Ramos (cell line): ENCODE results near the gene SGPL1.

ENCODE experiments used
- in situ Hi-C: fragments of 300-500 bp; cut with MboI; formaldehyde crosslinking; loops from one replicate; pipeline ENCODE4 v1.14.3; 2022; ENCODE audit warnings: low sequenced_read_pairs; ENCODE audit not compliant: unreplicated experiment

Gene SGPL1

DNA sequence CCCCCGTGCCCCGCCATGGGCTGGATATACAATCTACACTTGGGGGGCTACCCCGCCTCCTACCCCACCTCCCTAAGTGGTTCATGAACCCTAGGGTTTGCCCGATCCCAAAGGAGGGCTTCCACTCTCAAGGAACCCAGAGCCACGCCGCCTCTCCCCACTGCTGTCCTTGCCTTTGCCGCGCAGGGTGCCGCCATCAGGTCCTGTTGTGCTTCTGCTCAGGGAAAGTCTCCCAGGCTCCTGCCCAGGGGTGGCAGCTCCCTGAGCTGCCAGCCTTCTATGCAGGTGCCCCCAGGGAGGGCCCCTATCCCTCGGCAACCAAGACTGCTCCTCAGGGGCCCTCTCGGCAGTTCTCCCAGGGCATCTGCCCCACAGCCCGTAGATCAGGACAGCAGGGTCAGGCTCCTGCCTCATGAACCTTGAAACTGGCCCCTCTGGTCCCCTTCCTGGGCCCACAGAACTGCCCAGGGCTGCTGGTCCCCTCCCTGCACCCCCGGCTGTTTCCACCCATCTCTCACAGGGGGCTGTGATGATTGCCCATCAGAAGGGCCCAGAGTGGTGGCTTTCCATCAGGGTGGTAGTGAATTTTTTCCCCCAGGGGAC, 85.6 kb downstream of the SGPL1 start:
- in situ Hi-C loops: no loop called here

DNA sequence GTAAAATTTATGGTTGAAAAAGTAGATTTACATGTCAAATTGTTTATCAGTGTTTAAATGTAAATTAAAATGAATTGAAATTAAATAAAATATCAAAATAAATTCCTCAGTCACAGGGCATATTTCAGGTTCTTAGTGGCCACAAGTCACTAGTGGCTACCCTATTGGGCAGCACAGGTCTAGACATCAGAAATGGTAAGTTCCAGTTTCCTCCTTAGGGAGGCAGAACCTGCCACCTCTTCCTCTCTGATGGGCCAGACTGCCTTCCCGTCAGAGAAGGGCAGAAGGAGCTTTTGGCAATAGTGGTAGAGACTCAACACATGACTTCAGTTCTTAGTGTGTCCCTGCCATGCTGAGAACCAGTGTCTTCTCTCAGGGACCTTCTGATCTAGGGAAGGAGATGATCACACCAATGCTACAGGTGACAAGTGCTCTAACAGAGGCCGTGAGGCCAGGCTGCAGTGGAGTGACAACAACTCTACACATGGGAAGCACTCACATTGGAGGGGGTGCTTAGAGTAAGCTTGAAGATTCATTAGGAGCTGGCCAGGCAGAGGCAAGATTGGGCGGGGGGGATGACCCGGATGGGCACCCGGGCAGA, 87.0 kb downstream of the SGPL1 start:
- in situ Hi-C loops: no loop called here

DNA sequence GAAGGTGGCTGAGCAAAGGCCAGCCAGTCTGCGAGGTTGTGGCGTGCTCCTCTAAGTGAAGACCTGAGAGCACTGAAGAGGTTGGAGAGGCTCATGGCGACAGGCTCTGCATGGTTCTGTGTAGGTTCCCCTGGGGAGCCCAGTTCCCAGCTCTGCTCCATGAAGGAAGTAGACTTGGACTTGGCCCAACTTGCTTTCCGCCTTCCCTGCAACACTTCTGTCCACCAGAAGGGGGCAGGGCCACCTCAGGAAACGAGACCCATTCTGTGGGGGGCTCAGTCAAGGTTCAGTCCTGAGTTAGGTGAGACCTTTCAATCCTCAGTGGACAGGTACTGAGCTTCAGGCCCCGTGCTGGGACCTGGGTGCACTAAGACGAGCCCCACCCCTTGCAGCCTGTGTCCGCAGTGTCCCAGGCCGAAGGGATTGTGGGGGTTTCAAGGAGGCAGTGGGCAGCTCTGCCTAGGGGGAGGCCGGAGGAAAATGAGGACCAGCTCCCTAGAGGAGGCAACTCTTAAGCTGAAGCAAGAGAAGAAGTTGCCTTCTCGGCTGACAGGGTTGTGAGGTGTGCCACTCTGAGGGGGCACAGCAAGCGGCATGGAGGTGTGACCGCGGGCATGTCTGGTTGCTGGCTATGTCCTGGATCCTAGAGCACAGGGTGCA, 87.6 kb downstream of the SGPL1 start:
- in situ Hi-C loops: no loop called here

DNA sequence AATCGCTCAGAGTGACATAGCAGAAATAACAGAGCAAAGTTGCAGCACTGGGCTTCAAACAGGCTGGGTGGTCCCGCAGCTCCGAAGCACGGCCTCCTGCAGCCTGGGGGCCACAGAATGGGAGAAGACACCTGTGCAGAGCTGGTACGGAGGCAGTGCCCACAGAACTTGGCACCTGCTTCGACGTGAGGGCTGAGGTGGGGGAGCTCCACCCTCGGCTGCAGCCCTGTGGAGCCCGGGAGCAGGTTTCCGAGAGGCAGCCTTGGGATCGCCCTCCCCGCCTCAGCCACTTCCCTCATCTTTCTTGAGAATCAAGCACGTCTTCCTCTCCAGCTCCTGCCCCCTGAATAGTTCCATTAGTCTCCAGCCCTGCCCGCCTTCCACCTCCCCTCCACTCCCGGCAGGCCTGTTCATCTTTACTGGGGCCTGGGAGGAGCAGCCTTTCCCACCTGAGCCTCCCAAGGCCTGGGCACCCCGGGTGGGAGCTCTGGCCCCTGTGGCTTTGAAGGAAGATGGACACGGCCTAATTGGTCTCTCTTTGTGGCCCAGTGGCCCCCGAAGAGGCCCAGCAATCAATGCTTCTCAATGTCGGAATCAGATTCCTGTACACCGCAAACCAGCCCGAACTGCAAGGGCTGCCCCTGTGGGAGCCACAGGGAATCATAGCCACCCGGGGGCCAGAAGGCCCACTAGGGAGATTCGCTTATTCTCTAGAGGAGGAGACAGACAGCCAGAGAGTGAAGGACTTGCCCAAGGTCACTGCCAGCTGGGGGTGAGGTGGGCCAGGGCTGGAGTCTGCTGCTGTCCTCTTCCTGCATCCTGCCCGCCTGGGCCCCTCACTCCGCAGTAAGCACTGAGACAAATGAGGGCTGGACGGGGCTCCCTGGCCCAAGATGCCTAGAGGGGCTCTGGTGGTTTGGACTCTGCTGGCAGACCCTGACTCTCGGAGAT, 89.6 kb downstream of the SGPL1 start:
- in situ Hi-C loops: no loop called here

DNA sequence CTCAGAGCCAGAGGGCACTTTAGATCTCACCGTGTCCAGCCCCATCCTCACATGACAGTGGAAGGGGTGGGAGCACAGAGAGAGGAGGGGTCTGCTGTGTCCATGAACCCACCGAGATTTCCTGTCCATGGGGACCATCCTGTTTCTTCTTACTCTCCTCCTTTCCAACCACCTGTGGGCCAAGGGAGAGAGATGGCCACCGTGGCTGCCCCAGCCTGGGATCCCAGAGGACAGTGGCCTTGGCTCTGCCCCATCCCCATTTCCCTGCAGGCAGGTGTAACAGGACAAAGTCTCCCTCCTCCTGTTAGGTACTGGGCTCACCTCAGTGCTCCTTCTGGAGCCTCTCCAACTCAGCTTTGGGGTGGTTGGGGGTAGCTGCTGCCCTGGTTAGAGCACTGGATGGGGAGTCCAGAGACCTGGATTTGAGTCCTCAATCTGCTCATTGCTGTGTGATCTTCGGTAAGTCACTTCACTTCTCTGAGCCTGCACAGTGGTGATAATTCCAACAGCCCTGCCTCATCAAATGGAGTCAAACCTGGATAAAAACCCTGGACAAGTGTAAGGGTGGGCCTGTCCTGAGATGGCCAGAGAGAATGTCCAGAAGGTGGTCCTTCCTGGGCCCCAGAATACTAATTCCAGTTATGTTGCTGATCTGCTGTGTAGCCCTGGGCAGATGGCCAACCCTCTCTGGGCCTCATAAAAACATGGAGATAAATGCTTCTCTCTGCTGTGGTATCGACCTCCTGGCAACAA, 90.5 kb downstream of the SGPL1 start:
- in situ Hi-C loops: no loop called here

DNA sequence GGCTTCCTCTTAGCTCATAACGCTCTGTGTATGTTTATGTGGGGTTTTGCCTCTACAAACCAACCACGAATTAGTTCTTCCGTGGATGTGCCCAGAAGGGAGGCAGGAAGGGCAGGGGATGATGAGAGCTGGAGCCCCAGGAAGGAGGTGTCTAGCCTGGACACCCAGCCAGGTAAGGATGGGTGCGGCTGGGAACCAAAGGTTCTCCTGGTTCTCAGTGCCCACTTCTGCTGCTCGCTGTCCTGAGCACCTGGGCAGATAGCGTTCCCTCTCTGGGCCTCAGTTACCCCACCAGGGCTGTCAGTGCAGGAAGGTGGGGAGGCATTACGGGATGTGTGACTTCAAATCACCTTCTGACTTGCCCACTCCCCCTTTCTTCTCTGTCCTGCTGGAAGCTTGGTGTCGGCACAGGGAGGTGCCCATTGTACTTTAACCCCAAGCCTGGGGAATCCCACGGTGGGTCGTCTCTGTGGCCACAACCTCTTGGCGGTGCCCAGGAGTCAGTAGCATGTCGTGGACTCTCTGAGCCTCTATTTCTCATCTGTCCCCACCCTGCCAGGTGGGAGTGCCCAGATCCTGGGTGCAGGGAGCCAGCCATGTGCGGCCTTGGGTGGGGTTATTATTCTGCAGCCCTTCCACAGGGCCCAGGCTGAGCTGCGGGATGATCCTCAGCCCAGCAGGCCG, 91.3 kb downstream of the SGPL1 start:
- in situ Hi-C loops: no loop called here

DNA sequence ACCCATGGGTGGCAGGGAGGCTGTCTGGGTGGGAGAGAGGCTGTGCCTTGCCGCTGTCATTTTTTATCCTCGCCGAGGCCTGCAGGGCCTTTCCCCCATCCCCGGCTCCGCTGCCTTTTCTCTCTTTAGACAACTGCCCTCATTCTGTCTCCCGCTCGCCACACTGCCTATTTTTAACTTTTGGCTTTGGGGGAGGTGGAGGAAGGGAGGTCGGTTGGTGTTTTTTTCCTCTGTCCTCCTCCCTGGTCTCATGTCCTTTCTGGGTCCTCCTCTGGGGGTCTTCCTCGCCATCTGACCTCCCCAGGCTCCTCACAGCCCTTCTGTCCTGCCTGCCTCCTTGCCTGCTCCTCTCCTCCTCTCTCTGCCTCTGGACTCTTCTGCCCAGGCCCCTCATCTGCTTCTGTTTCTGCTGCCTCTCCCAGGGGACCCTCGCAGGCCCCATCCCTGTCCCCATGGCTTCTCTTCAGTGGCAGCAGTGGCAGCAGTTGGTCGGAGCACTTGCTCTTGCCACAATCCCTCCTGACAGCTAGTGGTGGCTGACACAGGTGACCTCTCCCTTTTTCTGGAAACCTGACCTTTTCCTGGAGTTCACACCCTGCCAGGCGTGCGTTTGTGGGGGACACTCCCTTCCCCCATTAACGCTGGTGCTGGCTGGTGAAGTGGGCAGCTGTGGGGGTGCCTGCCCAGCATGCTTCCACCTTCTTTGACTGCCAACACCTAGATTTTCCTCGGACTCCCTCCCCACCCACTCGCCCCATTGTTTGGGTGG, 92.1 kb downstream of the SGPL1 start:
- in situ Hi-C loops: no loop called here

DNA sequence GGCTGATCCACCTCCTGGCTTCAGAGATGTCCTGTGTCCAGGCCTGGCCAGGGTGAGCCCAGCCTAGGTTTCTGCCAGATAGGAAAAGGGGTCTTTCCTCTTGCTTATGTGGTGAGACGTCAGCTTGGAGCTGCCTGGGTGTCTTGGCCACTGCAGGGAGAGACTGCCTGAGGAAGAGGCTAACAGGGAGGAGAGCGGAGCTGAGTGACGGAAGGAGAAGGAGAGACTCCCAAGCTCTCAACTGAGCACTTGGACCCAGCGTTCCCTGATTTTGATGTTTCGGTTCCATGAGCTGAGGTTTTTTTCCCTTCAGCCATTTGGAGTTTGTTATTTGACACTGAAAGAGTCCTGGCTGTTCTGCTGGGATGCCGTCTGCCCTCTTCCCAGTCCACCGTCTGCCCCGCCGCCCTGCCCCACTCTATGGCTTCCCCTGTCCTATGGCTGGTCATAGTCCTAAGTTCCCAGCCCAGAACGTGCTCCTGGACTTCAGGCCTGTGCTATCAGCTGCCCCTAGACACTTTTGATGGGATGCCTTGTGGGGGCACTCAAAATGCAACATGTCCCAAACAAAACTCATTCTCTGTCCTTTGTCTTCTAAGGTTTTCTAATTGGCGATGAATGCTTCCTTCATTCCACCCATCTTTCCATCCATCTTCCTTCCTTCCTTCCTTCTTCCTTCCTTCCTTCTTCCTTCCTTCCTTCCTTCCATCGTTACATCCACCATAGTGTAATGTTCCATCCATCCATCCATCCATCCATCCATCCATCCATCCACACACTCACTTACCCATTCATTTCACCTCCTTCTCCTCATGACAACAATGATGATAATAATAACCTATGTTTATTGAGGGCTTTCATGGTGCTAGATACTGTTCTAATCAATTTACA, 92.9 kb downstream of the SGPL1 start:
- in situ Hi-C loops: no loop called here

DNA sequence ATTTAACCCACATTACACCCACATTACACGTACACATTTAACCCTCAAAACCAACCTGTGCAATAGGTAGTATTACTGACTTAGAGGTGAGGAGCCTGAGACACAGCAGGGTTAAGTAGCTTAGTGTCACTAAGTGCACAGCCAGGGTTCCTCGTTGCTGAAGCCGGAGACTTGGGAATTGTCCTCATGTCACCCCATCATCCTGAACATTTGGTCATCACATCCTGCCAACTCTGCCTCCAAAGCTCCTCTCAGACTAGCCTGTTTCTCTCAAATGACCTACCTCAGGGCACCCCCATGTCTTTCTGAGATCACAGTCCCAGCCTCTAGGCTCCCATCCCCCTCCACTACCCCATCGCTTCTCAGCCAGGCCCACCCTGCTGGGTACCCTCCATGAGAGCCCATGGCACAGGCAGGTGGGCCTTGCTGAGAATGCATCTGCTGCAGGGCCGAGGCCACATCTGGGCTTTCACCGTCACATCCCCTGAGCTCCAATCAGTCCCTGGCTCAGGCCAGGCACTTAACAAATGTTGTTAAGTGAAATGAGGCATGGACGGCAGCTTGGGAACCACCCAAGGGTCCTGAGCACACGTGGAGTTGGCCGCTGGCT, 93.7 kb downstream of the SGPL1 start:
- in situ Hi-C loops: no loop called here

DNA sequence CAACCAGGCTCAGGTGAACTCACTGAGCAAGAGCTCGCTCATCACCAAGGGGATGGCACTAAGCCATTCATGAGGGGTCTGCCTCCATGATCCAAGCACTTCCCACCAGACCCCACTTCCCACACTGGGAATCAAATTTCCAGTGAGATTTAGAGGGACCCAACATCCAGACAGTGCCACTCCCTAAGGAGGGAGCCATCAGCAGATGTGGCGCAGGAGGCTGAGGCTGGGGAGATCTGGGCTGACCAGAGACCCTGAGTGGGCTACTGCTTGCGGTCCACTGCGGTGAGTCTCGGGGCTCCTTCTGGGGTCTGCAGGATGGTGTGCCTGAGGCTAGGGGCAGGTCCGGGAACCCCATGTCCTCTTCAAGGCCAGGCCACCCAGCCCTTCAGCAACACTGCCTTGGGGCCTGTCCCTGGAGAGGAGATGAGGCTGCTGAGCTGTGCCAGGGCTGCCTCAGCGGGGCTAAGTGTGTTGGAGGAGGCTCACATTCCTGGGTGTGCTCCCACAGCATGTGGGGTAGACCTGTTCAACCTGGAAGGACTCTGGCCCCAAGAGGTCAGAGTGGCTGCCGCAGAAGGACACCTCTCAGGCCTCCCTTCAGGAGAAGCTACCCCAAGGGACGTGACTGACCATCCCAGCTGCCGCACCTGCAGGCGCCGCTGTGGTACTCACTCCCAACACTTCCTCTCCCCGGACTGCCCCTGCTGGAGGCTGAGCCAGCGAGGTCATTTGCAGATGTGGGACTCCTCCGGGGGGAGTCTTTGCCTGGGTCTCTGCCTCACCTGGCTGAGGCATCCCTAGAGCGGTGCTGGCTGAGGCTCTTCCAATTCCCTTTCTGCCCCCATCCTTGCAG, 95.0 kb downstream of the SGPL1 start:
- in situ Hi-C loops: no loop called here

DNA sequence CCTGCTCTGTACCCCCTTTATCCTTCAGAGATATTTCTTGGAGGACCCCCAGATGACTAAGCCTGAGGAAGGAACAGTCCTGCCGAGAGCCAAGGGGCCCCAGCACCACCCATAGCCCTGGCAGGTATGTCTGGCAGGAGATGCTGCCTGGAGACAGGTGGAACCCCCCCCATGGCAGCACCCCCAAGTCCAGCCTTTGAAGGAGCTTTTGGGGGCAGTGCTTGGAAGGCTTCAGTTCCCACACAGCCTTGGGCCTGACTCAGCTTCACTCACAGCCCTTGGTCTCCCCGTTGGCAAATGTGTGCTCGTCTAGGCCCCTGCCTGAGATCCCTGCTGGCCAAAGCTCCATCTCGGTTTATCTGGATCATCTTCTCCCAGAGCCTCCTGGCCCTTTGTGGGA, 95.6 kb downstream of the SGPL1 start:
- in situ Hi-C loops: no loop called here

DNA sequence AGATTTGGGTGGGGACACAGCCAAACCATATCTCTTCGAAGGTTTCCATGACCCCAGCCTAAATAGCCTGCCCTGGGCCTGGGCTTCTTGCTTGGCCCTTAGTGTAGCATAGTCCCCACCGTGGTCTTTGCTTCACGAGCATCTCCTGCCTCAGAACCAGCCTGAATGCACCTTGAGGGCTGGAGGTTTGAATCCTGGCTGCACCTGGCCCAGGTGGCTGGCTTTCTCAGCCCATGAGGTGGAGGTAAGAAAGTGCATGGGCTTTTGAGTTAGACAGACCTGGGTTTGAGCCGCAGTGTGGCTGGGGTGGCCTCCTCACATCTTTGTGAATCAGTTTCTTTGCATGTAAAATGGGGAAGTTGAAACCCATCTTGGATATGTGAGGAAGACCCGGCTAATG, 96.8 kb downstream of the SGPL1 start:
- in situ Hi-C loops: no loop called here

DNA sequence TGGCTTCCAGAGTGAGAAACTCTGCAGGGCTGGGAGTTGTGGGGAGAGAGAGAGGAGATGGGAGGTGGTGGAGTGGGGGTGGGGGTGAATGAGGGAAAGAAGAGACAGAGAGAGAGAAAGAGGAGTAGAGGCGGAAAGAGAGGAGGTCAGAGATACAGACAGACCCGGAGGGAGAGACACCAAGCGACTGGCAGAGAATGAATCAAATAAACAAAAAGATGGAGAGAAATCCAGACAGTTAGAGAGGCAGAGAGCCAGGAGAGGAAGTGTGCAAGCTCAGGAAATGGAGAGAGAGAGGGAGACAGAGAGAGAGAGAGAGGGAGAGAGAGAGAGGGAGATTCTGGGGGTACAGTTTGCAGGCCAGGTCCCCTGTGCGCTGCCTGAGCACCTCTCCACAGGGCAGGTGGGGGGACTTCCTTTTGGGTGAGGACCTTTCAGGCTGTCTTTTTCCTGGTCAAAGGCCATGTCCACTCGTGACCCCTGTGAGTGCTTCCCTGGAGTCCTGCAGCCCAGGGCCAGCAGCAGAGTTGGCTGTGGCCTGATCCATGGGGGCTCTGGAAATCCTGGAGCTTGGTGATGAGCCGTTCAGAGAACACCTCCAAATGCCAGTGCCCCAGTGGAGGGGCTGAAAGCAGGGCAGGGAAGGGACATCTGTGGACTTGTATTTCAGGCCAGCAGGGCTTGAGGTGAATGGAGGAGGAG, 97.6 kb downstream of the SGPL1 start:
- in situ Hi-C loops: no loop called here

DNA sequence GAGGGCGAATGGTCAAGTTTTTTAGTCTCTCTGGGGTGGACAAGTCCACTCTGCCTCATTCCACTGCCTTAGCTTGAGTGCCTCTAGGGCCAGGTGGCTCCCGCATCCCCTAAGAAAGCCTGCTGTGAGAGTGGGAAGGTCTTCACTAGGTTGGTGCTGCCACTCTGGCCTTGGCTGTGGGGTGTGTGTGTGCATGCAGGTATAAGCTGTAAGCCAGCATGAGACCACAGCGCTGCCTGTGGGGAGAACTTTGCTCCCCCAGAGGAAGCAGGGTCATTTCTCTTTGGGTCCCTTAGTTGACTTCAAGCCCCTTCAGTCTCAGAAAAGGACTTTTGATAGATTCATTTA, 98.1 kb downstream of the SGPL1 start:
- in situ Hi-C loops: no loop called here

DNA sequence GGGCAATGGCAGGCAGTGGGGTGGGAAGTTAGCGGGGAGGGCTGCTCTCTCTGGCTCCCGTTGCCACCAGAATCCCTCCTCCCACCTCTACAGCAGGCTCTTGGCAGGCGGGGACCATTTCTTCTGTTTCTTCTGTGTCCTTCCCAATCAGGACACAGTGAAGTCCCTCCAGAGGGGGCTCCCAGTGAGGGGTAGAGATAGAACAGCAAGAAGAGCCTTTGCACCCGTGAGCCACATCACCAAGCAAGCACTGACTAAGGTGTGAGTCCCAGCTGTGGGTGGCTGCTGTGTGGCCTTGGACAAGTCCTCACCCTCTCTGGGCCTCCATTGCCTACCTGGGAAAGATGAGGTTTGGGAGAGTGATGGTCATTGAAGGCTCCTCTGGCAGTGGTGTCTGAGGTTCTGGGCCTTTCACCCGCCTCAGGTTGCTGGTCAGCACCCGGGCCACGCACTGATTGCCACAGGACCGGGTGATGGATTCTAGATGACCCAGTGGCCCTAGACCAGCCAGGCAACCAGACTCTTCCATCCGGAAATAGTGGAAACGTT, 98.6 kb downstream of the SGPL1 start:
- in situ Hi-C loops: no loop called here

DNA sequence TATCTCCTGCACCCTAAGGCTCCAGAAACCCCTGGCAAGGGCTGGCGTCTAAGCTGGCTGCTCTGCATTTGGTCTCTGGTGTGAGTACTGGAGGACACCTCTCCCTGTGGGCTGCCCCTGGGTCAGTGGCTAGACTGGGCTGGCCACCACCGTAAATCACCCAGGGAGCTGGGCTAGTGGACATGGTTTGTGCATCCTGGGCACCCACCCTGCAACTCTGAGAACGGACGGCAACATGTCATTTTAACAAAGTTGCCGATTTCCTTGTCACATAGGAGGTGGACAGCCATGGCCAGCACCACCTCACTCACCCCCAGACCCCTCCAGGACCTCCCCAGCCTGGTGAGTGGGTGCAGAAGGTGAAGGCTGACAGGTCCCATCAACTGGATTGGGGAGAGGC, 99.5 kb downstream of the SGPL1 start:
- in situ Hi-C loops: no loop called here
